ENCODE results near the gene MSLN.
"Not testable (repeated sequence)": the region's sequence is repeated elsewhere in the genome, so short reads cannot be mapped to it uniquely, and the experiment has no call there.

Gene MSLN

GRCh38 chr16:754121-754607 lies 6.4 kb upstream of the MSLN start:
- DNase-seq = not testable (repeated sequence)

GRCh38 chr16:754656-755055 lies 5.9 kb upstream of the MSLN start:
- DNase-seq = no peak

- DNase-seq = no peak
Measured at GRCh38 chr16:756428-756827, 4.1 kb upstream of the MSLN start.

GRCh38 chr16:759110-759910 lies 1.2 kb upstream of the MSLN start:
- DNase-seq = no peak

DNA sequence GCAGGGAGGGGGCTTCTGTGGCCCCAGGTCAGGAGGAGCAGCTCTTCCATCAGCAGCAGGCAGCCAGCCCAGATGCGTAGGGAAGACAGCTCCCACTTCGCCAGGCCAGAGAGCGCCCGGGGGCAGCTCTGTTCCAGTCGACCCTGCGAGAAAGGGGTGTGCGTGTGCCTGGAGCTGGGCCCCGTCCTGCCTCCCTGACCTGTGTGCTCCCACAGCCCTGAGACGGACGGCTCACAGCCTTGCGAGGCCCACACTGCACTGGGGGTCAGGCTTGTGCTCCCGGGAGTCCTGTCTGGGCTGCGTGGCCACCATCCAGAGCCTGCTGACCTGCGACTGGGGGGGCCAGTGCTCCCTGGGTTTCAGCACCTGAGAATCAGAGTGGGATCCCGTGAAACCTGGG lies 469 bp upstream of the MSLN start:
- no peak for DNase-seq

DNA sequence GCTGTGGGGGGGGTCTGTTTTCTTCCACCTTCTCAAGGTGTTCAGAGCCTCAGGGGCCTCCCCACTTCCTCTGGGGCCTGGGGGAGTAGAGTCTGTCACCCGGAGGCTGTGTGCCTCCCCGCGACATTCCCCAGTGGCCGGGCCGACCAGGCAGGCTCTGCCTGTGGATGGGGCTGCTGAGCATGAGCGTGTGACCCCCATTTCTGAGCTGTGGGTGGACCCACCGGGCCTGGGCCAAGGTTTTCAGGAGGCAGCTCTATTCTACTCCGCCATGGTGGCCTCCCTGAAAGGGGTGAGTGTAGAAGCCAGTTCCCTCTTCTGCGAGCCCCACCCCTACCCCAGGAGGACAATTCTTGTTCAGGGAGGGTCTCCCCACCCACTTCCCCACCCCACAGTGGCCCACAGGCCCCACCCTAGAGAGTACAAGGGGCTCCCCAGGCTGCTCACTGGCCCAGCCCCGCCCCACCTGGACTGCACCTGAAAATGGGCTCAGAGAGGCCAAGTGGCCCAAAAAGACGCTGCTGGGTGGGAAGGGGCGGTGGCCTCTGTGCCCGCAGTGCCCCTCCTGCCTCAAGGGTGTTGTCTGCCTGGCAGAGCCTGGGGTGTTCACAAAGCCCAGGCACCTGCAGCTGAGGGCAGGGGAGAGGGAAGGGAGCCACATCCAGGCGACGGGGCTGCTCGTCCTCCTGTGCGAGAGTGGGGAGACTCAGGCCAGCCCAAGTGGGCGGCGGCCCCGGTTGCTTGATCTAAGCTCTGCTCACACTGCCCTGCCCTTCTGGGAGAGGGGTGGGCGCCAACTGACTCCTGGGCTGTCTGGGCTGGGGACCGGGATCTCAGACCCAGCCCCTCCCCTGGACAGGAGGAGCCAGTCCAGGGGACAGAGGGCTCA lies 1.3 kb downstream of the MSLN start:
- DNase-seq = no peak

DNA sequence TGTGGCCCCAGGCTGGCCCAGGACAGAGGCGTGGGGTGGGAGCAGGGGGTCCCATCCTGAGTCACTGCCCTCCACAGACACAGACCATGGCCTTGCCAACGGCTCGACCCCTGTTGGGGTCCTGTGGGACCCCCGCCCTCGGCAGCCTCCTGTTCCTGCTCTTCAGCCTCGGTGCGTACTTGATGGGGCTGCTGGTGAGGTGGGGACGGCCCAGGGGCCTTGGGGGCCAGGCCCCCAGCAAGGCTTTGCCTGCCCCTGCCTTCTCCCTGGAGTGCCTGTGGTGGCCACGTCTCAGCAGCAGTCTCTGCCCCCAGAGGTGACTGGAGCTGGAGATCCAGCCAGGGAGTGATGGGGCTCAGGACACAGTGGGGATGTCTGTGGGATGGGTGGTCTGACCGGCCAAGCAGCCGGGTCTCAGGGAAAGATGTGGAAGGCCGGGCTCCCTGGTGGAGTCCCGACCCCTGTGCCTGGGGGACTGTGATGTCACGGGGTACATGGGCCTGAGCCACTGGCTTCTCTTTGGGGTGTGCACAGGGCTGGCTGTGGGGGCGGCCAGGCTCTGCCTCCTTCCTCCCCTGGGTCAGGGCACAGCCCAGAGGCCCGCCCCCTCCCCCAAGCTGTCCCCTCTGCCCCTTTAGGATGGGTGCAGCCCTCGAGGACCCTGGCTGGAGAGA lies 2.2 kb downstream of the MSLN start:
- no peak for DNase-seq

GRCh38 chr16:763369-764183 lies 3.0 kb downstream of the MSLN start:
- DNase-seq = no peak

DNA sequence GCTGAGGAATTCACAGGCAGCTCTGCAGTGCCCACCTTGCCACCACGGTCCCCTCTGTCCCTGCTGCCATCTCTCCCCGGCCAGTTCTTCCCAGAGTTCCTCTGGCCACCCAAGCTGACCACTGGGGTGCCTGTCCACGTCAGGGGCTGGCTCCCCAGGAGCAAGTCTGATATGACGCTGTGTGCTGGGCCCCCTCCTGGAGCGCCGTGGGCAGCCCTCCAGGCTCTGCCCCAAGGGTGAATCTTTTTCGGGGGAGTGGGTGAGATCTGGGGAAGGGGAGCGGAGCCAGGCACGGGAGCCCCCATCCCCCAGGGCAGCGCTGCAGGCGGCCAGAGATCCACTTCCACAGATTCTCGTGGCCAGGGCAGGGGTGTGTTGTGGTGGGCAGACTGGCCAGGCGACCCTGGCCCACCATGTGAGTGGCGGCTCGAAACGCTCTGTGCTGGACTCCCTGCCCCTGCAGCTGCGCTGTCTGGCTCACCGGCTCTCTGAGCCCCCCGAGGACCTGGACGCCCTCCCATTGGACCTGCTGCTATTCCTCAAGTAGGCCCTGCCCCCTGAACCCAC lies 3.7 kb downstream of the MSLN start:
- no peak for DNase-seq

GRCh38 chr16:764848-765487 lies 4.4 kb downstream of the MSLN start:
- no peak for DNase-seq

- no peak for DNase-seq
Measured at GRCh38 chr16:765488-765865, 4.9 kb downstream of the MSLN start.

- no peak for DNase-seq
Measured at GRCh38 chr16:766008-766819, 5.7 kb downstream of the MSLN start.

DNA sequence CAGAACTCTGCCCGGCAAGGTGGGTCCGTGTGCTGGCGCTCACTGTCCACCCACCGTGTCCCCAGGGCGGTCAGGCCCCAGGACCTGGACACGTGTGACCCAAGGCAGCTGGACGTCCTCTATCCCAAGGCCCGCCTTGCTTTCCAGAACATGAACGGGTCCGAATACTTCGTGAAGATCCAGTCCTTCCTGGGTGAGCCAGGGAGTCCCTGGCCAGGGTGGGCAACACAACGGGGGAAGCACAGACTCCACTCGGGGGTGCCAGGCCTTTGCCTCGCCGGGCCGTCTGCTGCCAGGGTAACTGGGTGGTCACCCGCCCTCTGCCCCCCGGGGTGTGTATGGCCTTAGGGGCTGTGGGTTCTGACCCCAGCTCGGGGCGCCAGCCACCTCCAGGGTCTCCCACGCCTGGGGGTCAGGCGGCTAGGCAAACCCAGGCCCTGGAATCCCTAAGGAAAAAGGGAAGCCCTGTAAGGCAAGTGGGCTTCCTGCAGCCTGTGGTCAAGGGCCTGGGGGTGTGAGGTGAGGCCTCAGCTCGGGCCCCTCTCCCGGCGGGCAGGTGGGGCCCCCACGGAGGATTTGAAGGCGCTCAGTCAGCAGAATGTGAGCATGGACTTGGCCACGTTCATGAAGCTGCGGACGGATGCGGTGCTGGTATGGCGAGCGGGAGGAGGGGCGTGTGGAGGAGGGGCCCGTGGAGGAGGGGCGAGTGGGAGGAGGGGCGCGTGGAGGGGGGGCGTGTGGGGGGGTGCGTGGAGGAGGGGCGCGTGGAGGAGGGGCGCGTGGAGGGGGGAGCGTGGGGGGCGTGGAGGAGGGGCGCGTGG lies 6.5 kb downstream of the MSLN start:
- no peak for DNase-seq

DNA sequence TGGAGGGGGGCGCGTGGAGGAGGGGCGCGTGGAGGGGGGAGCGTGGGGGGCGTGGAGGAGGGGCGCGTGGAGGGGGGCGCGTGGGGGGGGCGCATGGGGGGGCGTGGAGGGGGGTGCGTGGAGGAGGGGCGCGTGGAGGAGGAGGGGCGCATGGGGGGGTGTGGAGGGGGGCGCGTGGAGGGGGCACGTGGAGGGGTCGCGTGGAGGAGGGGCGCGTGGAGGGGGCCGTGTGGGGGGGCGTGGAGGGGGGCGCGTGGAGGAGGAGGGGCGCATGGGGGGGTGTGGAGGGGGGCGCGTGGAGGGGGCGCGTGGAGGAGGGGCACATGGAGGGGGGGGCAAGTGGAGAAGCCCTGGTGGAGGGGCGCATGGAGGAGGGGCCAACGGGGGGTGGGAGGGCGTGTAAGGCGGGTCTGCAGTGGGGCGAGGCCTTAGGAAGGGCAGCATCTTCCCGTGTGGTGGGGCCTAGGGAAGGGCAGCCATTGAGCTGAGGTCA lies 7.3 kb downstream of the MSLN start:
- no peak for DNase-seq

GRCh38 chr16:768428-768827 lies 7.9 kb downstream of the MSLN start:
- DNase-seq = no peak

DNA sequence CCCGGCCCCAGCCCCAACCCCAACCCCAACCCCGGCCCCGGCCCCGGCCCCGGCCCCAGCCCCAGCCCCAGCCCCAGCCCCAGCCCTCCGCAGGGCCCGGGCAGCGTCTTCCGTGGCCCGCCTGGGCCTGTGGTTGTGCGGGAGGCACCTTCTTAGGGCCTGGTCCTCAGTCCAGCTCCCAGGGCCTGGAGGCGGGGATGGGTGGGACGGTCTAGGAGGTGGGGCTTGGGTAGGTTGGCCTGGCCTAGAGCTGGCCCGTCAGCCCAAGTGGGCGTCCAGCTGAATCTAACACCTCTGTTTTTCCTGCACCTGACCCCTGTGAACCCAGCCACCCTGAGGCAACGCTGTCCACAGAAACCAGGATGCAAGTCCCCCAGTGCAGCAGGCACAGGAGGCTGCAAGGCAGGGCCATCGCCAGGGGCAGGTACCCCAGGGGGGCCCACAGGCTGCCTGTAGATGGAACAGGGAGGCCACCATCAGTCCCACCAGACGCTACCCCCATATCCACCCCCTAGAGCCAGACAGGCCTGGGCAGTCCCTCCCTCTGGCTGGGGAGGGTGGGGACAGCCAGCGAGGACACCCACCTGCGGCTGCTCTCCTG lies 8.8 kb downstream of the MSLN start:
- DNase-seq = no peak

GRCh38 chr16:769934-770333 lies 9.4 kb downstream of the MSLN start:
- DNase-seq = no peak

- DNase-seq = no peak
Measured at GRCh38 chr16:770411-770810, 9.9 kb downstream of the MSLN start.
